Measurements from ENCODE around the gene MSH5. TPM values are rescaled to one million over a fixed set of nuclear protein-coding genes. Genes with fewer than 3 reads are reported as not detected.

MSH5 gene
- polyA plus RNA-seq, 1 donor (not counting 4 experiments of a cell fraction or from before 2014, with no cell fraction given): 14.8 TPM

- peaks cover 19% of the 10 kb centered on the region for H4K20me1 ChIP-seq (ENCODE audit: control insufficient read depth, extremely low read depth, insufficient read depth, low read length)
- peaks cover 39% of the 10 kb centered on the region for H3K79me2 ChIP-seq (ENCODE audit: control insufficient read depth, insufficient read depth, low read length)
- H3K27ac ChIP-seq (ENCODE audit: control insufficient read depth, insufficient read depth, low read length): peak overlapping the region; percentile 96
- dilution Hi-C loops (cut with MboI; ENCODE audit: extremely low pct_ligation_motif_present, low sequenced_read_pairs): no loop called here
- peak overlapping the region; percentile 90 for H3K9ac ChIP-seq (ENCODE audit: control insufficient read depth, extremely low read depth, insufficient read depth, low read length)
- H3K9me3 ChIP-seq (ENCODE audit: control insufficient read depth, low read depth, low read length): no peaks in the 10 kb centered on the region
- TF ChIP-seq EZH2 (IDR thresholded peaks at IDR 0.05; ENCODE audit: low read length): no peak
- TF ChIP-seq, protein P1, sequence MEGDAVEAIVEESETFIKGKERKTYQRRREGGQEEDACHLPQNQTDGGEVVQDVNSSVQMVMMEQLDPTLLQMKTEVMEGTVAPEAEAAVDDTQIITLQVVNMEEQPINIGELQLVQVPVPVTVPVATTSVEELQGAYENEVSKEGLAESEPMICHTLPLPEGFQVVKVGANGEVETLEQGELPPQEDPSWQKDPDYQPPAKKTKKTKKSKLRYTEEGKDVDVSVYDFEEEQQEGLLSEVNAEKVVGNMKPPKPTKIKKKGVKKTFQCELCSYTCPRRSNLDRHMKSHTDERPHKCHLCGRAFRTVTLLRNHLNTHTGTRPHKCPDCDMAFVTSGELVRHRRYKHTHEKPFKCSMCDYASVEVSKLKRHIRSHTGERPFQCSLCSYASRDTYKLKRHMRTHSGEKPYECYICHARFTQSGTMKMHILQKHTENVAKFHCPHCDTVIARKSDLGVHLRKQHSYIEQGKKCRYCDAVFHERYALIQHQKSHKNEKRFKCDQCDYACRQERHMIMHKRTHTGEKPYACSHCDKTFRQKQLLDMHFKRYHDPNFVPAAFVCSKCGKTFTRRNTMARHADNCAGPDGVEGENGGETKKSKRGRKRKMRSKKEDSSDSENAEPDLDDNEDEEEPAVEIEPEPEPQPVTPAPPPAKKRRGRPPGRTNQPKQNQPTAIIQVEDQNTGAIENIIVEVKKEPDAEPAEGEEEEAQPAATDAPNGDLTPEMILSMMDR (optimal IDR thresholded peaks at IDR 0.05 in 1 of 3, IDR thresholded peaks at IDR 0.05 in 1 of 3, conservative IDR thresholded peaks at IDR 0.05 in 1 of 3; ENCODE audit: extremely low read depth in 1 of 3, insufficient read depth in 2 of 3, low read length in 3 of 3): no peak
- H3K4me3 ChIP-seq (ENCODE audit: control insufficient read depth in 2 of 3, extremely low read depth in 1 of 3, insufficient read depth in 2 of 3, low read depth in 1 of 3, low read length in 3 of 3): peak overlapping the region in 2 of 3 experiments; percentile 62 to 88
- H3K27me3 ChIP-seq (ENCODE audit: control insufficient read depth, extremely low read depth, insufficient read depth, low read length): no peaks in the 10 kb centered on the region
- H3K4me2 ChIP-seq (ENCODE audit: control insufficient read depth, extremely low read depth, insufficient read depth, low read depth, low read length): peak overlapping the region; percentile 84
- H3K4me1 ChIP-seq (ENCODE audit: control insufficient read depth, extremely low read depth, insufficient read depth, low read length): peaks cover 45% of the 10 kb centered on the region
- no peak overlapping the region for H2AFZ ChIP-seq (ENCODE audit: control insufficient read depth, low read length)
- no peak for DNase-seq (ENCODE audit: low read depth, low spot score)
- FAIRE-seq: no peak
- H3K9me1 ChIP-seq (ENCODE audit: control insufficient read depth, extremely low read depth, insufficient read depth, low read length): peaks cover 4% of the 10 kb centered on the region
- H3K36me3 ChIP-seq (ENCODE audit: control insufficient read depth in 2 of 2, extremely low read depth in 1 of 2, insufficient read depth in 2 of 2, low read length in 2 of 2): peaks cover 24 to 40% of the 10 kb centered on the region in 2 experiments
Observed at GRCh38 chr6:31733734-31734133, 6.1 kb upstream of the MSH5 start.

- Histone ChIP-seq H3K4me2 (ENCODE audit: control insufficient read depth, extremely low read depth, insufficient read depth, low read depth, low read length) (peak overlapping the region; percentile 84), H3K36me3 (ENCODE audit: control insufficient read depth in 2 of 2, extremely low read depth in 1 of 2, insufficient read depth in 2 of 2, low read length in 2 of 2) (peaks cover 24 to 40% of the 10 kb centered on the region in 2 experiments), H3K9me1 (ENCODE audit: control insufficient read depth, extremely low read depth, insufficient read depth, low read length) (peaks cover 4% of the 10 kb centered on the region), H2AFZ (ENCODE audit: control insufficient read depth, low read length) (no peak overlapping the region), H3K4me3 (ENCODE audit: control insufficient read depth in 2 of 3, extremely low read depth in 1 of 3, insufficient read depth in 2 of 3, low read depth in 1 of 3, low read length in 3 of 3) (peak overlapping the region; percentile 62 to 88 (median 66)), H3K27ac (ENCODE audit: control insufficient read depth, insufficient read depth, low read length) (peak overlapping the region; percentile 96), H3K9me3 (ENCODE audit: control insufficient read depth, low read depth, low read length) (no peaks in the 10 kb centered on the region), H3K27me3 (ENCODE audit: control insufficient read depth, extremely low read depth, insufficient read depth, low read length) (no peaks in the 10 kb centered on the region), H3K4me1 (ENCODE audit: control insufficient read depth, extremely low read depth, insufficient read depth, low read length) (peaks cover 47% of the 10 kb centered on the region), H3K9ac (ENCODE audit: control insufficient read depth, extremely low read depth, insufficient read depth, low read length) (peak overlapping the region; percentile 90), H4K20me1 (ENCODE audit: control insufficient read depth, extremely low read depth, insufficient read depth, low read length) (peaks cover 19% of the 10 kb centered on the region), H3K79me2 (ENCODE audit: control insufficient read depth, insufficient read depth, low read length) (peaks cover 39% of the 10 kb centered on the region)
- DNase-seq (ENCODE audit: low read depth, low spot score): no peak
- TF ChIP-seq, protein P1 (optimal IDR thresholded peaks at IDR 0.05 in 1 of 3, IDR thresholded peaks at IDR 0.05 in 1 of 3, conservative IDR thresholded peaks at IDR 0.05 in 1 of 3; ENCODE audit: extremely low read depth in 1 of 3, insufficient read depth in 2 of 3, low read length in 3 of 3): no peak
- TF ChIP-seq EZH2 (IDR thresholded peaks at IDR 0.05; ENCODE audit: low read length): no peak
- dilution Hi-C loops (cut with MboI; ENCODE audit: extremely low pct_ligation_motif_present, low sequenced_read_pairs): no loop called here
- peak; percentile 67 for FAIRE-seq
Observed at GRCh38 chr6:31734247-31734820, 5.5 kb upstream of the MSH5 start.

Data from keratinocyte (primary cell).